Measurements from ENCODE around the gene PHACTR1. TPM values are rescaled to one million over a fixed set of nuclear protein-coding genes. Genes with fewer than 3 reads are reported as not detected.

The PHACTR1 gene
- total and polyA plus RNA-seq, 4 donors = 0.31 to 1.5 (median 0.79) TPM

- H3K27ac ChIP-seq (ENCODE audit: low read depth in 1 of 2, low read length in 2 of 2) = no peak overlapping the region
- H3K4me3 ChIP-seq (ENCODE audit: low read depth in 1 of 3, low read length in 3 of 3) = no peak overlapping the region
- no peak overlapping the region for H3K9ac ChIP-seq (ENCODE audit: low read depth in 1 of 2, low read length in 2 of 2)
- H3K36me3 ChIP-seq (ENCODE audit: control insufficient read depth in 4 of 4, insufficient read depth in 3 of 4, low read depth in 1 of 4, low read length in 3 of 4) = no peaks in the 10 kb centered on the region
- H3K27me3 ChIP-seq (ENCODE audit: control insufficient read depth in 4 of 4, insufficient read depth in 4 of 4, low read length in 3 of 4) = no peaks in the 10 kb centered on the region
- TF ChIP-seq HNF4A (conservative IDR thresholded peaks at IDR 0.05) (no peak), SP1 (IDR thresholded peaks at IDR 0.05) (no peak), REST (IDR thresholded peaks at IDR 0.05) (no peak), HNF4G (IDR thresholded peaks at IDR 0.05) (no peak), YY1 (IDR thresholded peaks at IDR 0.05) (no peak), RXRA (IDR thresholded peaks at IDR 0.05) (no peak), FOXA2 (IDR thresholded peaks at IDR 0.05) (no peak), ZBTB33 (IDR thresholded peaks at IDR 0.05) (no peak), JUND (IDR thresholded peaks at IDR 0.05) (no peak)
- TF ChIP-seq, protein P1, sequence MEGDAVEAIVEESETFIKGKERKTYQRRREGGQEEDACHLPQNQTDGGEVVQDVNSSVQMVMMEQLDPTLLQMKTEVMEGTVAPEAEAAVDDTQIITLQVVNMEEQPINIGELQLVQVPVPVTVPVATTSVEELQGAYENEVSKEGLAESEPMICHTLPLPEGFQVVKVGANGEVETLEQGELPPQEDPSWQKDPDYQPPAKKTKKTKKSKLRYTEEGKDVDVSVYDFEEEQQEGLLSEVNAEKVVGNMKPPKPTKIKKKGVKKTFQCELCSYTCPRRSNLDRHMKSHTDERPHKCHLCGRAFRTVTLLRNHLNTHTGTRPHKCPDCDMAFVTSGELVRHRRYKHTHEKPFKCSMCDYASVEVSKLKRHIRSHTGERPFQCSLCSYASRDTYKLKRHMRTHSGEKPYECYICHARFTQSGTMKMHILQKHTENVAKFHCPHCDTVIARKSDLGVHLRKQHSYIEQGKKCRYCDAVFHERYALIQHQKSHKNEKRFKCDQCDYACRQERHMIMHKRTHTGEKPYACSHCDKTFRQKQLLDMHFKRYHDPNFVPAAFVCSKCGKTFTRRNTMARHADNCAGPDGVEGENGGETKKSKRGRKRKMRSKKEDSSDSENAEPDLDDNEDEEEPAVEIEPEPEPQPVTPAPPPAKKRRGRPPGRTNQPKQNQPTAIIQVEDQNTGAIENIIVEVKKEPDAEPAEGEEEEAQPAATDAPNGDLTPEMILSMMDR (IDR thresholded peaks at IDR 0.05; ENCODE audit: low read depth, low read length, missing input control) = no peak
- H3K9me3 ChIP-seq (ENCODE audit: control insufficient read depth in 4 of 4, low read length in 3 of 4) = no peaks in the 10 kb centered on the region
- 95% methylated on average over 7 of the region's 7 CpGs for WGBS
- H3K4me1 ChIP-seq (ENCODE audit: control insufficient read depth in 4 of 4, insufficient read depth in 4 of 4, low read length in 3 of 4) = peaks cover 0 to 3% (median 0%) of the 10 kb centered on the region in 4 donors
- DNase-seq (ENCODE audit: low spot score) = no peak
Observed at GRCh38 chr6:13247627-13248026, 531.1 kb downstream of the PHACTR1 start.

DNA sequence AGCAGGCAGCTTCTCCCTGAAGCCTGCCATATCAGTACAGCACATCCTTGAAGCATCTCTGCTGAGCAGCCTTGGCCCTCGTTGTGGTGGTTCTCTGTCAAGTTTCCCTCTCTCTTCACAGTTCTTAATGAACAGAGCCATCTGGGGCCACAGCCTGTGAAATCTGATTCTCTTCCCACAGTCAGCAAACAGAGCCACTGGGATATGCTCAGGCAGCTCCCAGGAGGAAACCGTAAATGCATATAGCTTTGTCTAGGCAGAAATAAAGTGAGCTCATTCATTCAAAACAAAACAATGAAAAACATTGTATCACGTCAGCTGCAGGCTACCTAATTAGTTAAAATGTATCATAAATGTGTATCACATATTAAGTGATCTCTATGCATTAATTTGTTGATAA is 531.5 kb downstream of the PHACTR1 start:
- H3K27me3 ChIP-seq (ENCODE audit: control insufficient read depth in 4 of 4, insufficient read depth in 4 of 4, low read length in 3 of 4) = no peaks in the 10 kb centered on the region
- H3K36me3 ChIP-seq (ENCODE audit: control insufficient read depth in 4 of 4, insufficient read depth in 3 of 4, low read depth in 1 of 4, low read length in 3 of 4) = no peaks in the 10 kb centered on the region
- no peak overlapping the region for H3K27ac ChIP-seq (ENCODE audit: low read depth in 1 of 2, low read length in 2 of 2)
- WGBS = 72% methylated on average over 3 of the region's 3 CpGs
- no peak overlapping the region for H3K9ac ChIP-seq (ENCODE audit: low read depth in 1 of 2, low read length in 2 of 2)
- H3K4me3 ChIP-seq (ENCODE audit: low read depth in 1 of 3, low read length in 3 of 3) = no peak overlapping the region
- H3K9me3 ChIP-seq (ENCODE audit: control insufficient read depth in 4 of 4, low read length in 3 of 4) = peaks cover 0 to 3% (median 0%) of the 10 kb centered on the region in 4 donors
- DNase-seq (ENCODE audit: low spot score) = no peak
- no peak for TF ChIP-seq YY1 (IDR thresholded peaks at IDR 0.05)
- TF ChIP-seq, protein P2, sequence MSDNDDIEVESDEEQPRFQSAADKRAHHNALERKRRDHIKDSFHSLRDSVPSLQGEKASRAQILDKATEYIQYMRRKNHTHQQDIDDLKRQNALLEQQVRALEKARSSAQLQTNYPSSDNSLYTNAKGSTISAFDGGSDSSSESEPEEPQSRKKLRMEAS (IDR thresholded peaks at IDR 0.05) = no peak
- TF ChIP-seq, protein P1 (IDR thresholded peaks at IDR 0.05; ENCODE audit: low read depth, low read length, missing input control) = no peak
- TF ChIP-seq HNF4G (IDR thresholded peaks at IDR 0.05) = no peak
- no peak for TF ChIP-seq HNF4A (conservative IDR thresholded peaks at IDR 0.05)
- TF ChIP-seq RAD21 (IDR thresholded peaks at IDR 0.05) = no peak
- no peak for TF ChIP-seq GABPA (IDR thresholded peaks at IDR 0.05 in 1 of 2, conservative IDR thresholded peaks at IDR 0.05 in 1 of 2)
- H3K4me1 ChIP-seq (ENCODE audit: control insufficient read depth in 4 of 4, insufficient read depth in 4 of 4, low read length in 3 of 4) = no peaks in the 10 kb centered on the region

All from liver (tissue), 9 donors.